ENCODE results near the gene STAT4.

The STAT4 gene

DNA sequence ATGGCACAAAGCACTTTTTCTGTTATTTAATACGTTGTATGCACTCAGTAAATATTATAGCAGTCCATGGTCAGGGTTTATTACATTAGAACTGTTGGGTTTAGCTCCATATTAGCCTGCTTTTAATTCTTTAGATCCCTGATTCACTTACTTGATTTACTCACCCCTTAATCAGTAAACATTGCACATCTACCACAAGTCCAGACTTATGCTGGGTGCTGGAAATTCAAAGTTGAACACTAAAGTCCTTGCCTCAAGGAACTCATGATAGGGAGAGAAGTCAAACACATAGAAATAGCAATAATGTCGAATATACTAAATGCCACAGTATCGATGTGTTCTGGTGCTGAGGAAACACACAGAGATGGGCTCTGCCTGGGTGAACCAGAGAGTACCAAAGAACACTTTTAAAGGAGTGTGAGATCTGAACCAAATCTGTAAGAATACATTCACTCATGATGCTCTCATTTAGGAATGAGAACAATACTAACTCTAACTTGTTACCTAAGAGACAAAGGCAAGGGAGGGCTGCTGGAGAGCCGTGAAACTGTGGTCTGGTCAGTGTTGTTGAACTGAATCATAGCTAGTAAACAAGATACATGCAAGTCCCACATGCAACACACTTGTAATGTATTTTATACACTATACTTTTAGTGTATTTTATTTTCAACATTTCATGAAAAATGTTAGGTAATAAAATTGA lies 4.9 kb downstream of the STAT4 start:
- no peak for DNase-seq (ENCODE audit: low read depth in 2 of 2)

DNA sequence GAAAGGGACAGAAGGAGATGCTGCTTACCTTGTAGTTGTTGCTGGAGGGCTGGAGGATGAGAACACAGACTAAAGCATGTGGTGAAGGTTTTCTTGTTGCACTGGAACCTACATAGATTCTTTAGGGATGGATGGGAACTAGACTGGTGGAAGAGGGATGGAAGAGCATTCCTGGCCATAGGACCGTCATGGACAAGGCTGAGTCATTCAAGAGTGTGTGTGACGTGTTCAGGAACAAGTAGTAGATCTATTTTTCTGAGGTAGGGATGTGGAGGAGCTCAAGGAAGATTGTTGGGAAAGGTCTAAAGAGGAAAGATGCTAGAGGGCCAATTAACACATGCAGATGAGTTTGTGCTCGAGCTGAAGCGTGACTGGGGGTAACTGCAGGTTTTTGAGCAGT lies 6.6 kb downstream of the STAT4 start:
- no peak for DNase-seq (ENCODE audit: low read depth in 2 of 2)

DNA sequence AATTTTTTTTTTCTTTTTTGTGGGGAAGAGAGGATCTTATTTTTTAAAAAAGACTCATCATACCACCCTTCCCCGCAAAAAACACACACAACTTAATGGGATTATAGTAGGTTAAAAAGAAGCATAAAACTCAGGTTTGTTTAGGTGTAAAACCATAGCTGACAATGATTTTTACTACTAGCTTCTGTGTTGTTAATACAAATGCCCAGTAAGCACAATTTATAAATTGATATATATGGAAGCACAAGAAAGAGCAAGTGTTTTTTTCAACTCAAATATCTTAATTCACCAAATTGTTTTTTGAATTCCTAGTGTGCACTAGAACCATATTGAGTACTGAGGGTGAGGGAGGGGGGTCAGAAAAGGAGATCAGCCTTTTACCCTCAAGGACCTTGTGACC lies 7.0 kb downstream of the STAT4 start:
- DNase-seq (ENCODE audit: low read depth in 2 of 2) = no peak

DNA sequence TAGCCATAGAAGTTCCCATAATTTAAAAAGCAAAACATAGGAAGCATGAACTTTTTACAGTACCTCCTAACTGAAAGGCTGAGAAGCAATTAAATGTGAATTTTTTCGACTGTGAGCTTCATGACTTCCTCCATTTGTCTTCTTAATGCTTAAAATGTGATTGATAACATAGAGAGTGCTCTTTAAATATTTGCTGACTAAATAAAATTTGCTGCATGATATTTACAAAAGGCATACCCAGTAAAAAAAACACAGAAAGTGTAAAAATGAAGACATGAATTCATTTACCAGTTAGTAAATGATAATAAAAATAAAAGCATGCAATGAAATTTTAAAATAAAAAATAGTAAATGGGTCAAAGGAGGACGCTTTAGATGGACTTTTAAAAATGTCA lies 21.9 kb downstream of the STAT4 start:
- no peak for DNase-seq (ENCODE audit: low read depth in 2 of 2)

DNA sequence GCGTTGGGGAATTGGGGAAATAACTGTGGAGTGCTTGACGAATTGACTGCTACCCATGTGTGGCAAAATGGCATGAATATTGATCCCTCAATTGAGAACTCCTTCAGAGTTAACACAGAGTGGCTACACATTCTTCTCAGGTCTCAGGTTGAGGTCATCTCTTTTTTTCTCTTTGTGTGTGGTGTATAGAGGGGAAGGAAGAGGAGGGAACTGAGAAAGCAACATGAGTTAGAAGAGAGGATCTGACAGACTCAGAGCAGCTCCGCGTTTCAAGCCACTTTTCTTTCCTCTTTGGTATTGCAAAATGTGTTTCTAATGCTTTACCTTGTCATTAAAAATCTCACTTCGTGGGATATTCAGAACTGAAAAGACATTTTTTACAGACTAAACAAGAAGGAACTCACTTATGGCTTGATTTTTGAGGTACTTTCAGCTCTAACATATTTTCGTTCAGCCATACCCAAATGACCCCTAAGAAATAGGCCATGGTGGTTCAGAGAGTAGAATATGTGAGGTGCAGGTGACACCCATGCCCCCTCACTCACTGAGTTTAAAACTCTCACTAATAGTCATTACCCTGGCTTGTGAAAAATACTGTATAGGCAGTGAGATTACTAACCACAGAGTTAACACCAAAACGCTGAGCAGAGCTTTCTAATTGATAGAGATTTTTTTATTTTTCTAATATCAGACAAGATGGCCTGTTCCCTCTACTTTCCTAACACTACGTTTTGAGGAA lies 22.5 kb downstream of the STAT4 start:
- no peak for DNase-seq (ENCODE audit: low read depth in 2 of 2)

DNA sequence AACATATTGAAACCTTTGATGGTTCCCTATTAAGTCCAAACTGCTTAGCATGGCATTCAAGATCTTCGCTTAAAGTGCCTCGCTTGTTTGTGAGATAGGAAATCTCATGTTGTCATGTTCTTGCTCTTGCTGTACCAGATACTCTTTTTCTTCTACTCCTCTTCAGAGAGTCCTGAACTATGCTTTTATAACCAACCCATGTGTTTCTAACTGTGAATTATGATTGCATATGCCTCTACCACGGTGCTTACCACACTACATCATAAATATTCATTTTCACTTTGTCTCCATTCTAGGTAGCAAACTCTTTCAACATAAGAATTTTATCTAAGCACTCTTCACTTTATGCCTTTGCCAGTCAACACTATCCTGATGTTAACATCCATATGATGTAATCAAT lies 23.6 kb downstream of the STAT4 start:
- DNase-seq (ENCODE audit: low read depth in 2 of 2) = no peak

DNA sequence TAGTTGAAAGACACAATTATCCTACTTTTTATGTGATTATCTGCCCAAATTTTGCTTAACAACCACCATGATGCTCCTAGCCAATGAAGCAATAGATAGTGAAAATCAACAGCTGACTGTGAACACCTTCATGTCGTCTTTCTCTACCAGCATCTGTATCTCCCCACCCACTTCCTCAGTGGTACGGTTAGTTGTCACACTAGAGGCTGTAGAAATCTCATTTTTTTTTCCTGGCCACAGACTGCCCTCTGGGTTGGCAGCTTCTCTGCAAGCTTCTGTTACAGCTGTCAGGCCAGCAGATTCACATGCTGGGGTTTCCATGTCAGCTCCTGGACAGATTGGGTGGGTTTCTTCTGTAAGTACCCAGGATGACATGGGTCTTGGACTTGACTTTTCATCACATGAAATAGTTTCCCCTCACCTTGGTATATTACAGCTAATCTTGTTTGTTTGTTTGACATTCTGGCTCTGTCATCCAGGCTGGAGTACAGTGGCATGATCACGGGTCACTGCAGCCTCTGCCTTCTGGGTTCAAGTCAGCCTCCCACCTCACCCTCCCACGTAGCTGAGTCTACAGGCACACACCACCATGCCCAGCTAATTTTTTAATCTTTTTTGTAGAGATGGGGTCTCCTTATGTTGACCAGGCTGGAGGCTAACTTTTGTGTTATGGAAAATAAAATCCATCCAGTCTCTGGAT lies 24.3 kb downstream of the STAT4 start:
- DNase-seq (ENCODE audit: low read depth in 2 of 2) = no peak

DNA sequence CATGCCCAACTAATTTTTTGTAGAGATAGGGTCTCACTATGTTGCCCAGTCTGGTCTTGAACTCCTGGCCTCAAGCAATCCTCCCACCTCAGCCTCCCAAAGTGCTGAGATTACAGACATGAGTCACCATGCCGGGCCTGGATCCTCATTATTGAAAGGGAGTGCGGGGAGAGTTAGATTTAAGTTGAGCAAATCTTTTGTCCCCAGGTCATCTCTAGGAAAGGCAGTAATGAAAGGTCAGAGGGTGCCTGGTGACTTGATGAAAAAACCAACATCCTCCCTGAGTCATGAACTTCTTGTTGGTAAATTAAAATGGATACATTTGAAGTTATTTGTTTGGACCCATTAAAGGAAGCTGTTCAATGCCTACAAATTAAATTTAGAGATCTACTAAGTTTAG lies 25.1 kb downstream of the STAT4 start:
- no peak for DNase-seq (ENCODE audit: low read depth in 2 of 2)

DNA sequence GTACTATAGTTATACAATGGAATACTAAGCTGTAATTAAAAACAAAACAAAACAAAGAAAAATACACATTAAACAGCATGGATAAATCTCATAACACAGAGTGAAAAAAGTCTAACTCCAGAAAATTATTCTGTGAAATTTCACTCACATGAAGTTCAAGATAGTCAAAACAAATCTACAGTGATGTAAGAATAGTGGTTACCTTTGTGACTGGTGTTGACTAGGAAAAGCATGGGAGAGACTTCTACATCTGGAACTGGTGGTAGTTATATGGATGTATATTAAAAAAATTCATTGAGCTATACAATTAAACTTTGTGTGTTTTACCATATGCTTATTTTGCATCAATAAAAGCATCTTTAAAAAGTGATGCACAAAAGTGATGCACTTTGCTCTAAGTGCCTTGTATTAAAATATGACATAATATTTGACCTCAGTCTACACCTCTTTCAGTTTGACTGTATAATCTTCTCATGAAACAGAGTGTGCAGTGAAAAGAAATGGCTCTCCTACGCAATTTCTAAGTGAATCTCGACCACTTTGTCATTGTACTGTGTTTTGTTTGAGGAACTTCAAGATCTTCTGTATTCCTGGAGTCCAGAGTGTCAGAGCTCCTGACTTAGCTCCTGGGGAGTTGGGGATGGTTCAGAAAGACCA lies 28.0 kb downstream of the STAT4 start:
- DNase-seq (ENCODE audit: low read depth in 2 of 2) = no peak

DNA sequence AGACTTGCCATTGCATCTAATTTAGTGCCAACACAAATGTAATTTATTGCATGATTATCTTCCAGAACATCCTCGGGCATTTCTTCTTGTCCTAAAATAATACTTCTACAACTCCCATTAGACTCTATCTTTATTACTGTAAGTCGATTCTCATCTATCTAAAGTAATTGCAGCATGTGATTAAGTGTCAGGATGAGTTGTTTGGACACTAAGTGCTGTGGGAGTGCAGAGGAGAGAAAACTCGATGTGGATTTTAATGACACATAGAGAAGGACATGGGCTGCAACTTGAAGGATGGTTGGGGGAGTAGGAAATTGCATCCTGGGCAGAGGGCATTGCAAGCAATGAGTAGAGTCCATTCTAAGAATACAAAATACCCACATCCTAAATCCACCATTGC lies 33.5 kb downstream of the STAT4 start:
- DNase-seq (ENCODE audit: low read depth in 2 of 2) = no peak

DNA sequence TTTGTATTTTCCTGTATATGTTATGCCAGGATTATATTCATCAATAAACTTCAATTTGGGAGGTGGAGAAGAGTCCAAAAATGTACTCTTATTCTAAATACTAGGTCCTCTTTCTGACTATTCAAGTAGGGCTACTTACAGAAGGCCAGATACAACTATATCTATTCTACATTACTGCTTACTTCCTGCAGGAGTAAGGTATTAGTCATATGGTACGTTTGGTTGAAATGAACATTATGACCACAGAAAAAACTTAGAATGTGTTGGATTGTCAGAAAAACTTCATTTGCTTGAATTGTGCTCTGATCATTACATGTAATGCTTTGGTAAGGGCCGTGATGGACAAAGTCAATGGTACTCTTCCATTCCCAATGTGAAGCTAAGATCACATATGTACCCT lies 35.0 kb downstream of the STAT4 start:
- DNase-seq (ENCODE audit: low read depth in 2 of 2) = no peak

DNA sequence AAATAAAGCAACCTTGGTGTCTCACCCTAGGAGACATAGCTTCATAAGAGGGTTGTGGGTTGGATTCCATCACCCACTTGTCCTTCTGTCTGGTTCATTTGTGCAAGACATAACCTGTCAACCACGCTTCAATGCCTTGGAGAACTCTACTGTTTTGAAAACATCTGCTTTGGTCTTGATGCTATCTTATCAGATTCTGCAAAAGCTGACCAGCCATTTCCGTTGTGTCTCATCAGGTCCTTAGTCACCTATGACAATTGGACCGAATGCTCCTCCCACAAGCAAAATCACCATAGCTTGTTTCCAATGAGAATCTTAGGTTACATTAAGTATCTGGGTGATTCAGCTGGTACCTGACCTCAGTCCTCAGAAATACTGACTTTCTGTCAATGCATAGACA lies 35.4 kb downstream of the STAT4 start:
- DNase-seq (ENCODE audit: low read depth in 2 of 2) = peak; percentile 49 to 58

DNA sequence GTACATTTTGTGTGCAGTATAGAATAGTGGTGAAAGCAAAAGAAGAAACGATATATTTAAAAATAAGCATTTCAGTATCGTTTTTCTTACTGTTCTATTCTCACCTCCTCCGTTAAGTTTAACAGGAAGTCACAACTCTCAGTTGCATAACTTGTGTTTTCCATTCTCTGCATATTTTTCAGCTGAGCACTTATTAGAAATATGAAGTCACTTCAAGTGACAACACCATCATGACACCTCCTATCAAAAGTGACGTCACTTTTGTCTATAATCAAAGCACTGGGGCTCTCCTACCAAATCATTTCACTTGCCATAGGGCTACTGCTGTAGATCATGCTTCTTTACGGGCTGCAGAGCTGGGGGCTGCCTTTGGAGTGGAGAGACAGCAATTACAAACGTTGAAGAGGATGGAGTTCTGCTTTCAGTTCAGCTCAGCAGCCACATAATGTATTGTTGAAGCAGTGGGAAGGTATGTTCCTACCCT lies 36.3 kb downstream of the STAT4 start:
- DNase-seq (ENCODE audit: low read depth in 2 of 2) = no peak

DNA sequence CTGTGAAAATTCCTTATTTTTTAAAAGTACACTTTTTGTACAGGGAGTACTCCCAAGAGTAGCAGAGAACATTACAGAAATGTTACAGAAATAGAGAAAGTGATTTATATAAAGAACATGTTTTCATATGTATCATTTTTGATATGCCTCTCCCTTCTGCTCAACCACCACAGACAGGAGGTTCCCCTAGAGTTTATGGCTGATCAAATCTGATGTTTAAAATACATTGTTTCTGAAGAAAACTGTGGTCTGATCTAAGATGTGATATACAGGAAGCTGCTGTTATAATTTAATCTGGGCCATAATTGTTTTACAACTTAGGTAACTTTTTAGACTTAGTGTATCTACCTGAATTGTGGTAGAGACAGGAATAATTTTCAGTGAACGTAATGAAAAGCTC lies 37.0 kb downstream of the STAT4 start:
- DNase-seq (ENCODE audit: low read depth in 2 of 2) = no peak

DNA sequence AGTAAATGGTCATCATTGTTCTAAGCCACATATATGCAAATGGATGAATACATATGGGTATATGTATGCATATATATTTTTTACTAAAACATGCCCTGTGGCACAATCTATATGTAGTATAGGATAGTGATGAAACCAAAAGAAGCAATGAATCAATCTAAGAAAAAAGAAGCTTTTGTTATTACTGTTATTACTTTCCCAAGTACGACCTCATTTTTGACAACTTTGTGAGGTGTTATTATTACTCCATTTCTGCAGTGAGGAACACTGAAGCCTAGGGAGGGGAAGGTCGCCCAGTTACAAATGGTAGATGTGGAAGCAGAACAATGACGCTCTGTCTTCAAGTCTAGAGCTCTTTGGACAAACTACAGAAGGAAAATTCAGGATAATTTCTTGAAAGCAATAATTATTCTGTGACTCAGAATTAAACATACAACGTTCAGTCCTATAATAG lies 38.3 kb downstream of the STAT4 start:
- DNase-seq (ENCODE audit: low read depth in 2 of 2) = no peak

DNA sequence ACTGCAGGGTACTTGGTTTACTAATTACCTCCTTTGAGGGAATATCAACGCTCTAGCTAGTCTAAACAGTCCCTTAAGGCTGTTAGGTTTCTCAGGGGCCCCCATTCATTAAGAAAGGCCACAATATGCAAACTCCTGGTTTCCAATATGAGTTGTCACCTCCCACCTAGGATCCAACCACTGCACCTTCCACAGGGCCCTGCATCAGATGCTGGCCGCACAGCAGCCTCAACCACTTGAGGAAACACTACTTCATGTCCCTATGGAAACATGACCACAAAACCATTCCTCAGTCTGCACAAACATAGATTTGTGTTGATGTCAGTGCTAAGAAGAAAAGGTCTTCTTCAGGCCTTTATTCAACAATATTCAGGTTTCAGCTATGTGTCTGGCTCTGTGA lies 40.9 kb downstream of the STAT4 start:
- DNase-seq (ENCODE audit: low read depth in 2 of 2) = peak; percentile 41 to 48

DNA sequence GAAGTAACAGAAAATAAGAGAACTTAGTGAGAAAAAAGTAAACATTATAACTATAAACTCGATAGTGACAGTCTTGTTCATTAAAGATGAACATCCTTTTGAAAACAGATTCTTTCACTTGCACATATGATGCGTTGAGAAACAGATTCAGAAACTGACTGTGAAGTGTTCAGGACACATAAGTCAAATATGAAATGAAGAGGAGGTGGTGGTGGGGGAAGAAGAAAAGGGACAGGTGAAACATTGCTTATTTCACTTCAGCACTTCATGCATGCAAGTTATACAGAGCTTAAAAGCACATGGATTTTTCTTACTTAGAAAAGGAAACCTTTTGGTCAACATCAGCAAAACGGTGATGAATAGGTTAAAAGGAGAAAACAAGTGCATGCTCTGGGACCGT lies 42.5 kb downstream of the STAT4 start:
- no peak for DNase-seq (ENCODE audit: low read depth in 2 of 2)

DNA sequence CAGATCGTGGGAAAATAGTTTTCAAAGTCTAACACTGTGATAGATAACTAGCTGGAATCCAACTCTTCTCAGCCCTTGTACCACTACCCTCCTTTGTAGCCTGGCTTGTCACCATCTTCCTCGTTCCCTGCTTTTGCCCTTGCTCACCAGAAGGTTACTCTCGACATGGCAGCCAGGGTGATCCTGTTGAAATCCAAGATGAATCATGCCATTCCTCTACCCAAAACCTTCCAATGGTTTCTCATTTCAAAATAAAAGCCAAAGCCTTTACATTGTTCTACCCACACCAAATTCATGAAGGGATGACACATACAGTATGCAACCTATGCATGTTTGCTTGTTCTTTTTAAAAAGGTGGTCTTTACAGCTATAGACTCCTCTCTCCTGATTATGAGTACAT lies 45.7 kb downstream of the STAT4 start:
- no peak for DNase-seq (ENCODE audit: low read depth in 2 of 2)

DNA sequence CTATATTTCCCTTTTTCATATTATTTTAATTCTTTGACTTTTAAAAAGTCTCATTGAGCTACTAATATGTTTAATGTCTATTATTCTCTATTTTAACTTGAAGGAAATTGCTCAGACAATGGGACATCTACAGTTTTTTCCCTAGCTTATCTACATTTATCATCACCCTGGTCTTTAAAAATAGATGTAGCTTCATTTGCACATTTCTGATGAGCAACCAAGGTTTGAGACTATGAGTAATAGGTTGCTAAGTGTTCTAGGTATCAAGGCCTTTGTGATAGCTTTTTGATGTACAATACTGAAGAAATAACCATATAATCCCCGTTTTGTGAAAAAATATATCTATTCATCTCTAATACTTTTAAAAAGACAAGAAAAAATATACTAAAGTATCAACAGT lies 47.0 kb downstream of the STAT4 start:
- no peak for DNase-seq (ENCODE audit: low read depth in 2 of 2)

DNA sequence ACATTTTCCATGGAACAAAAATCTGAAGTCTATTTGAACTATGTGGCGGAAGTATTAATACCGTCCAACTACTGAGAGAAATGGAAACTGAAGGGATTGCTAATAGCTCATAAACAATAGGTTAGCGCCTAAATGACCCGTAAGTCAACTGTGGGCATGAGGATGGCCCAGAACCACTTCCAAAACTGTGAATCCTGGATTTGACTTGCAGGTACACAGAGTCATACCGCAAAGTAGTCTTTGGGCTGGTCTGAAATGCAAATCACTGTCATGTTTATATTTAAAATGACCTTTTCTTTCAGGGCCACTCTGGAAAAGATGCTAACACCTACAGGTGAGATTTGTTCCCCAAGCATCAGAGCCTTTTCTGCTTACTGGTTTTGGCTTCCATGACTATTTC lies 50.6 kb downstream of the STAT4 start:
- no peak for DNase-seq (ENCODE audit: low read depth in 2 of 2)

DNA sequence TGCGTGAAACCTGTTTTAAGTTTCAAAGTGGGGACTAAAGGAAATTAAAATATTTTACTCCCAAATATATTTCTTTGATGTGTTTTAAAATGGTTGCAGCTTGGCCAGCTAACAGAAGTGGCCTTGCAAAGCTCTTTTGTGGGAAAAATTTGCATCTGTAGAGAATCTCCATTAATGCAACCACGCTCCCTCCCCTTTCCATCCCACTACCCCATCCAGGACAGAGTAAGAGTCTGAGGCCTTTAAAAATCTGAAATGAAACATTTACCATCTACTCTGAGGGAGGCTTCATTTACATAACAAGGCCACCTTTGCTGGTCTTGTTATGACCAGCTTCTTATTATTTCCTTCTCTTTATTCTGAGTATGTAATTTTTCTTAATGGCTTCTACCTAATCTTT lies 63.5 kb downstream of the STAT4 start:
- DNase-seq (ENCODE audit: low read depth in 2 of 2) = no peak

DNA sequence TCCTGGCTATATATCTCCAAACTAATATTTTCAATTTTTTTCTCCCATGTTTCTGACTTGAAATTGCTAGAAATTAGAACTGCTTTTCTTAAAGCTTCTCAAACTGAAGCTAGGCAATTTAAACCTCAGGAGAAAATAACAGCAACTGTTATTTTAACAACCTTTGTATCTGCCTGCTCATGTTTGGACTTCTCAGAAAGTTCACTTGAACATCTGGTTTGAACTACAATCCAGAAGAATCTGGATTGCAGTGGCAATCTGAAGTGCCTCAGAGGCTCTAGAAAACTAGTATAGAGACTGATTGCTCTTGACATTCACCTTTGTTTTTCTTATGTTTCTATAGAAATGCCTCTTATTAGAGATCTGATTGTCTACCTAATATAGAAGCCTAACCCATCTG lies 64.1 kb downstream of the STAT4 start:
- no peak for DNase-seq (ENCODE audit: low read depth in 2 of 2)

Data from stimulated activated CD8-positive, alpha-beta memory T cell treated with anti-CD3 and anti-CD28 coated beads, Interleukin-15, amount 100 ng/mL, for 48 hours (primary cell).